ENCODE data around the gene SLC26A3.

SLC26A3 gene

DNA sequence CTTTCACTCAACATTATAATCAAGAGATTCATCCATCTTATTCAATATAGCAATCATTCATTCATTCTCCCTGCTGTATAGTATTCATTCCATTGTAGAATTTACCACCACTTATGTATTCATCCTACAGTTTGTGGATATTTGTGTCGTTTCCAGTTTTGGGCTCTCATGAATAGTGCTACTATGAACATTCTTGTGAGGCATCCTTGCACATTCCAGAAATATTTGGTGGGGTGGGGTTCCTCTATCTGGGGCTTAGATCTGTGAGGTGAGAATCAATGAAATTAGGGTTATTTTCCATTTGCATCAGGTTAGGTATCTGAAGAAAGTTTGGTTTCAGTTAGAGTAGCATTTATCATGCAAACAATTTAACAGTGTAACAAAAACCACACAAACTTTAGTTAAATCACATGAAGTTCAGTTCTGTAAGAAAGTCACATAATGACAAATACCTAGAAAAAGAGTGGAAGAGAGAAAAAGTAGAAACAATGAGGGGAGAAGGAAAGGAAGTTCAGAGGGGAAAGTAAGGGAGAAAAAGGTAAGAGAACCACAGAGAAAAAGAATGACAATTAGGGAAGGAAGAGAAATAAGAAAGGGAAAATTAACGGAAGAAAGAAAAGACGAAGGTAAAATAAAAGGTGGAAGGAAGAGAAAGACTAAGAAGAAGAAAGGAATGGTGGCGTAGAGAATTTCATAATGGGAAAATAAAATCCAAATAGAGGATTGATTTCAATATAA, 84.4 kb downstream of the SLC26A3 start:
- Histone ChIP-seq H3K27me3 (replicated peaks; ENCODE audit: insufficient read depth, low read length) (no peaks in the 10 kb centered on the region), H3K9ac (ENCODE audit: low read length) (no peak overlapping the region), H3K4me1 (ENCODE audit: low read length) (no peaks in the 10 kb centered on the region), H3K4me3 (ENCODE audit: low read length) (no peak overlapping the region), H3K9me3 (replicated peaks; ENCODE audit: insufficient read depth, low read length) (no peaks in the 10 kb centered on the region), H3K9me2 (replicated peaks; ENCODE audit: insufficient read depth, low read length) (no peaks in the 10 kb centered on the region), H2AFZ (ENCODE audit: low read length) (no peak overlapping the region), H3K36me3 (replicated peaks; ENCODE audit: insufficient read depth, low read length) (no peaks in the 10 kb centered on the region), H3F3A (ENCODE audit: insufficient read depth, low read length) (no peaks in the 10 kb centered on the region), H4K20me1 (ENCODE audit: insufficient read depth, low read length) (no peaks in the 10 kb centered on the region), H3K27ac (ENCODE audit: low read length) (no peak overlapping the region), H3K79me2 (ENCODE audit: low read length) (no peaks in the 10 kb centered on the region), H3K4me2 (ENCODE audit: low read depth, low read length) (no peak overlapping the region)
- no peak for DNase-seq
- TF ChIP-seq EZH2 (optimal IDR thresholded peaks at IDR 0.05; ENCODE audit: low read depth, low read length) (no peak), CTCF (IDR thresholded peaks at IDR 0.05; ENCODE audit: low read length) (no peak), EZH2phosphoT487 (IDR thresholded peaks at IDR 0.05; ENCODE audit: low read length) (no peak)

- H3K27me3 ChIP-seq (replicated peaks; ENCODE audit: insufficient read depth, low read length) = no peaks in the 10 kb centered on the region
- H3K9ac ChIP-seq (ENCODE audit: low read length) = no peak overlapping the region
- no peaks in the 10 kb centered on the region for H3K9me2 ChIP-seq (replicated peaks; ENCODE audit: insufficient read depth, low read length)
- H4K20me1 ChIP-seq (ENCODE audit: insufficient read depth, low read length) = no peaks in the 10 kb centered on the region
- no peaks in the 10 kb centered on the region for H3K36me3 ChIP-seq (replicated peaks; ENCODE audit: insufficient read depth, low read length)
- no peak for TF ChIP-seq EZH2 (optimal IDR thresholded peaks at IDR 0.05; ENCODE audit: low read depth, low read length)
- H2AFZ ChIP-seq (ENCODE audit: low read length) = no peak overlapping the region
- no peaks in the 10 kb centered on the region for H3K9me3 ChIP-seq (replicated peaks; ENCODE audit: insufficient read depth, low read length)
- H3K4me1 ChIP-seq (ENCODE audit: low read length) = no peaks in the 10 kb centered on the region
- H3K27ac ChIP-seq (ENCODE audit: low read length) = no peak overlapping the region
- no peaks in the 10 kb centered on the region for H3F3A ChIP-seq (ENCODE audit: insufficient read depth, low read length)
- H3K79me2 ChIP-seq (ENCODE audit: low read length) = no peaks in the 10 kb centered on the region
- H3K4me2 ChIP-seq (ENCODE audit: low read depth, low read length) = no peak overlapping the region
- no peak for DNase-seq
- H3K4me3 ChIP-seq (ENCODE audit: low read length) = no peak overlapping the region
Observed at GRCh38 chr7:107715531-107715930, 87.5 kb downstream of the SLC26A3 start.
